HG03025 (cell line): ENCODE data around the gene EXOSC6.
A peak's percentile ranks its signal among the peaks of the same experiment; 100 is the strongest.
"Not testable (repeated sequence)": the region's sequence is repeated elsewhere in the genome, so short reads cannot be mapped to it uniquely, and the experiment has no call there.

ENCODE experiments used
- ATAC-seq: cut with Tn5 transposase; IDR thresholded peaks from one replicate; pipeline ENCODE4 v1.9.1; 2021; ENCODE audit warnings: mild to moderate bottlenecking, moderate library complexity; ENCODE audit not compliant: unreplicated experiment, low FRiP score

The EXOSC6 gene

DNA sequence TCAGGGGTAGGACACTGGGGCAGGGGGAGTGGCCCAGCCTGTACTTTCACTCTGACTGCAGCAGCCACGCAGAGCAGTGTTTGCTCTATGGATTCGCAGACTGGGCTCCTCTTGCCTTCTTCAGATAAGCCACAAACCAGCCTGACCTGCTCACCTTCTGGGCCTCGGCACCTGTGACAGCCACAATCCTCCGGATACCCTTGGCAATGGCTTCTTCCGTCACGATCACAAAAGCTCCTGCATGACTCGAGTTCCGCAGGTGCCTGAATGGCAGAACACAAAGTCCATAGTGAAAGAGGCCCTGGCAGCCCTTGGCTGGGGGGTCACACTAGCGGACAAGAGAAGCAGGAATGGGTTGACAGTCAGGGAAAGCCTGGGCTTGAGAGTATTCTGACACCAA, 3.8 kb upstream of the EXOSC6 start:
- ATAC-seq: no peak

DNA sequence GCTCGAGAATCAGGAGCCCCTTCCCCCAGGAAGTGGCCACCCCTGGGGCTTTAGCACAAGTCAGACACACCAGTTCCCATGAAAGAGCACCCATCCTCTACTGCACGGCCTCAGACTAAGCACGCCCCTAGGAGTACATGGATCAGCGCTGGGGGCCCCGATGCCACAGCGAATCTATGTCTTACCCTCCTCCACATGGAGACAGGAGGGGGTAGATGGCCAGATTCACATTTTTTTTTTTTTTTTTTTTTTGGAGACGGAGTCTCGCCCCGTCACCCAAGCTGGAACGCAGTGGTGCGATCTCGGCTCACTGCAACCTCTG, 3.2 kb upstream of the EXOSC6 start:
- no peak for ATAC-seq

DNA sequence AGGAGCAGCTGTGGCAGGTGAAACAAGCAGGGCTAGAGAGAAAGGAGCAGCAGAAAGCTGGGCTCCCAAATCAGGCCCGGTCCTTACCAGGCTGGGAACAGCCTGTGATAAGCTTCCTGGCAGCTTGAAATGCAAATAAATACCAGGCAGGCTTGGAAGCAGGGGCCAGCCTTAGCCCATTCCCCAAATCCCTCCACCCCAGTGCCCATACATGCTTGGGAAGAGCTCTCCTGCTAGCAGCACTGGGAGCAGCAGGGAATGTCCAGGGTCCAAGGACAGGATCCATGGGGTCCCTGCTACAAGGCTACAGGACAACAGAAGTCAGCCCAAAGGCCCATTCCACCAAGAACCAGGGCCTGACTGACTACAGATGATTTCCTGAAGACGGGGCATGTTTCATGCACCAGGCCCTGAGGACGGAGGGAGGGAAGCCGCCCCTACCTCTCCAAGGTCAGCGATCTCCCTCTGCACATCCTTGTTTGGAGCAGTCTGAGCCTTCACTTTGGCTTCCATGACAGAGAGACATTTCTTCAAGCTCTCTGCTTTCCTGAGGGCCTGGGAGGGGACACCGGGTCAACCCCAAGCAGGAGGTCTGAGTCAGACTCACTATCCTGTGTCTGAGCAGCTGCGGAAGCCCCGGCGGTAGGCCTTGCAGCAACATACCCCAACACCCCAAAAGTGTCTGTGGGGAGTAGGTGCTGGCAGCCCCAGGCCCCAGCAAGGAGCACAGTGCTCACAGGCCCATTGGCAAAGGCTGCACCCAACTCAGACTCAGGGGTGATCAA, 2.6 kb upstream of the EXOSC6 start:
- ATAC-seq: no peak

DNA sequence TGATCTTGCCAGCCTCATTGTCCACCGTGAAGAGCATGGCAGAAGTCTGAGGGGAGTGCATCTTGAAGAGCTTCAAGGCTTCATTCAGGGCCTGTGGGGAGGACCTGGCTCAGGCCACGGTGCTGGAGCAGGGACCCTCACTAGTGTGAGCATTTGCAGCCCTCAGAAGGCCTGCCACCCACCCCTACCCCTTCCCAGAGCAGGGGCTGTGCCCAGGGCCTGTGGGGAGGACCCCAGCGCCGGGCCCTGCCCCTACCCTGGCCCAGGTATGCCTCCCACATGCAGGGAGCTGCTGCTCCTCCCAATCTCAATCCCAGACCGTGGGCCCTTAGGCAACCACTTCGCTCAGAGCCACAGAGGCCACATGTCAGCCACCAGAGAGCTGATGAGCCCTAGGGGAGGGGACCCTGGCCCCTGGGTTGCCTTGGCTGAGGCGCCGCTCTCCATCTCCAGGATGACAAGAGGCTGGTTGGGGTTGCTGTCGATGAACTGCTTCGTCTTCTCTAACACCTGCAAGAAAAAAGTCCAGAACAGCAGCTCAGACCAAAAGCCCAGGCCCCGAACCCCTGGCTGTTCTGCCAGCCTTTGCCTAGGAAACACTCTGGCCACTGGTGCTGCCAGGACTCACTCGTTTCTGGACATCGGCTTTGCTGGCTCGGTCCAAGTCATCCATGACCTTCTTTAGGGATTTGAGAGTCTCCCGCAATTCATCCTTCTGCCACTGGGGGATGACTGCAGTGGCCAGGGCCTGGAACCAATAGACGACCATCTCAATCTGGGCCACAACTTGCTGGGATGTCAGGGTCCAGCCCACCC, 1.8 kb upstream of the EXOSC6 start:
- no peak for ATAC-seq

DNA sequence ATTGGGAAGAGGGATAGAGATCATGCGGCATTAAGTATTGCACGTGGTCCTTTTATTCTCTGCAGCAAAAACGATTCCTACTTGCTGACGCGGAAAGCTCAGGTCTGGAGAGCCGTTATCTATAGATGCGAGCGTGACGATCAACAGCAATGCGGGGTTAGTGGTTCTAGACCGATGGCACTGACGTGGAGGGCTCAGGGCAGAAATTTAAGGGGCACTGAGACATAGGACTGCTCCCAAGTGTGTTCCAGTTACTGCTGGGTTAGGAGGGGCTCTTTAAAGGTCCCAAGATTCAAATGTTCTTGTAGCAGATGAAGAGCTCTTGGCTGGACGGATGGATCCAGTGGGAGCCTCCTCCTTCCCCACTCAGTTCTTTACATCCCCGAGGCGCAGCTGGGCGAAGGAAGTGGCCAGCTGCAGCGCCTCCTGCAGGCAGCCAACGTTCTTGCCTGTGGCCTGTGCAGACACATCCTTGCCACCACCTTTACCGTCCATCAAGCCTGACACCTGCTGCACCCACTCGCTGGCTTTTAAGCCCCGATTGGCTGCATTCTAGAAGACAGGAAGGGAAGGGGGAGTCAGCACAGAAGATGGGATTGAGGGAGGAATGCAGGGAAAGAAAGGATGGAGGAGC, 732 bp upstream of the EXOSC6 start:
- ATAC-seq: no peak

DNA sequence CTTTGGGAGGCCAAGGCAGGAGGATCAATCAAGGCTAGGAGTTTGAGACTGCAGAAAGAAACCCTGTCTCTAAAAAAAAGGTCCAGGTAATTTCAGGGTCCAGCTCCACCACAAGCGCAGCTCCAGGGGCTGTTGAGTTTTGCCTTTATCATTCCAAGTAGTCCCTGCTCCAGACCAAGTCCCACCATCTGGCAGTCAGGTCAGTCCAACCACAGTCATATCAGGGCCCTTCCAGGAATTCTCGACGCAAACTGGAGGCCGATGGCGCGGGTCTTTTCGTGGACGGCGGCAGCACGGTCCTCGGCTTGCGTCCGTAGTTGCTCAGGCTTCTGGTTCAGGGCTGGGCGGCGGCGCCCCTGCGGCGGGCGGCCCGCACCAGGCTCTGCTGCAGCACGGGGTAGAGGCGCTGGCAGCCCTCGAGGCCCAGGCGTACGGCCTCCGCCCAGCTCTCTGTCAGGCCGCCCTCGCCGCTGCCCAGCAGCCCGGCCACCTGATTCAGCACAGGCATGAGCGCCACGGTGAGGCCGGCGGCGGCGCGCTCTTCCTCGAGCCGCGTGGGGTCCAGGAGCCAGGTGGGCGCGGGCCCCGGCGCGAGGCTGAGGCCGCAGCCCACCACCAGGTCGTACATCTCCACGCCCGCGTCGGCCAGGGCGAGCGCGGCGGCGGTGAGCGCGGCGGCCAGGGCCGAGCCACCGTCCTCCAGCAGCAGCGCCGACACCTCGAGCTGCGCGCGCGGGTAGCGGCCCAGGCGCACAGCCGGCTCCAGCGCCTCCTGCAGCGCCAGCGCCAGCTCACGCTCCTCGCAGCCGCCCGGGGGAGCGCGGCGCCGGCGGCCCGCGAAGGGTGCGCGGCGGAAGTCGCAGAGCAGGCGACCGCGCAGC, 752 bp downstream of the EXOSC6 start:
- ATAC-seq: peak; percentile 29

DNA sequence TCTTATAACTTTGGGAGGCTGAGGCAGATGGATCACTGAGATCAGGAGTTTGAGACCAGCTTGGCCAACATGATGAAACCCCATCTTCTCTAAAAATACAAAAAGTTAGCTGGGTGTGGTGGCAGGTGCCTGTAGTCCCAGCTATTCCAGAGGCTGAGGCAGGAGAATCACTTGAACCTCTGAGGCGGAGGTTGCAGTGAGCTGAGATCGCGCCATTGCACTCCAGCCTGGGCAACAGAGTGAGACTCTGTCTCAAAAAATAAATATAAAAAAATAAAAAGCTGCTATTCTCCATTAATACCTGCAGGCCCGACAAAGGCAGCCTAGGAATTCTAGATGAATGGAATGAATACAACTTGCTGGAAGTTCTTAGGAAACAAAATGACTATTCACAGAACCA, 2.0 kb downstream of the EXOSC6 start:
- ATAC-seq: not testable (repeated sequence)

DNA sequence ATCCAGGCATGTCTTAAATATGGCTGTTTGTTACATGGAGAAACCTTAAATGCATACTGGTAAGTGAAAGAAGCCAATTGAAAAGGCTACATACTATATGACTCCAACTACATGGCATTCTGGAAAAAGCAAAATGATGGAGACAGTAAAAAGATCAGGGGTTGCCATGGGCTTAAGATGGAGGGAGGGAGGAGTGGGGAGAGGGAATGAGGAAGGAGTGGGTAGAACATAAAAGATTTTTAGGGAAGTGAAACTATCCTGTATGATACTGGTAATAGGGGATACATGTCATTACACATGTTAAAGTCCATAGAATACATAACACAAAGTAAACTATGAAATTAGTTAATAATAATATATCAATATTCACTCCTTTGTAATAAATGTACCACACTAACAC, 13.0 kb downstream of the EXOSC6 start:
- ATAC-seq: not testable (repeated sequence)

DNA sequence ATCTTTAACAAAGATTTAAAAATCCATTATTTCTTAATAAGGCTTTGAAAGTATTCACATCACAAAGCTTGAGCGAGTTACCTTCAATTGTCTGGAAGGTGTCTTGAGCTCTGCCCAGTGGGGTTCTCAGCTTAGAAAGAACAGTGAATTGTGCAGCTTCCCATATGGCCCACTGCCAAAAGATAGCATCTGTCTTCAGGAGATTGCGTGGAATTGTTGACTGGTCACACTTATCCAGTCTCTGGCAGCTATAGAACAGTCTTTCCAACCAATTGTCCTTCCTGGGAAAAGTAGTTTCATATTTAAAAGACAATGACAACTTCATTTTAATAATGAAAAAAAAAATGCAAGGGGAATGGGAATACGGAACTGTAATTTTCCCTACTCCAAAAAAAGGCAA, 19.9 kb downstream of the EXOSC6 start:
- ATAC-seq: not testable (repeated sequence)

DNA sequence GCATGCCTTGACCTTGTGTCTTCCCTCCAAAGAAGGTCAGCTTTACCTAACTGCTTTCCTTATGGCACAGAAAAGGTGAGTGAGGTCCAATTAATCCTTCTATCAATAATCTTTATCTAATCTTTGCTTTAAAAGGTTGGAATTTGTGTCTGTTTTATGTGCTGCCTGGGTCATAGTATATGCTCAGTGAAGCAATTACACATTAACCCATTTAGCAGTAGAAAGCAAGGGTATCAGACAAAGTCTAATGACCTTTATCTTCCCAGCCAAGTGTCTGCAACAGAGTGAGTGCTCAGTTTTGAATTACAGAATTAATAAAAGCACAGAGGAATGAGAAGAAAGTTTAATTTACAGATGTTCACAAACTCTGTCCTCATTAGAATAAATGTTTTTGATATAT, 25.7 kb downstream of the EXOSC6 start:
- not testable (repeated sequence) for ATAC-seq

DNA sequence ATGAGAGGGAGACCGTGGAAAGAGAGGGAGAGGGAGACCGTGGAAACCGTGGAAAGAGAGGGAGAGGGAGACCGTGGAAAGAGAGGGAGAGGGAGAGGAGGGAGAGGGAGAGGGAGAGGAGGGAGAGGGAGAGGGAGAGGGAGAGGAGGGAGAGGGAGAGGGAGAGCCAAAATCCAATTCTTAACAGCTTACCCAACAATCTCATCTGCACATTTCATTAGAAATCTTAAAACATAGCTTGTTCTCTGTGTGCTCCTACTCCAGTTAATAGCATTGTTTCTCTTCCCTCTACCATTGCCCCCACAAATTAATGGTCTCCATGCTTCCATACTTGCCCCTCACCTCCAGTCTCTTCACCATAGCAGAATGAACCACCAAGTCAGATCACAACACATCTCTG, 26.3 kb downstream of the EXOSC6 start:
- not testable (repeated sequence) for ATAC-seq

DNA sequence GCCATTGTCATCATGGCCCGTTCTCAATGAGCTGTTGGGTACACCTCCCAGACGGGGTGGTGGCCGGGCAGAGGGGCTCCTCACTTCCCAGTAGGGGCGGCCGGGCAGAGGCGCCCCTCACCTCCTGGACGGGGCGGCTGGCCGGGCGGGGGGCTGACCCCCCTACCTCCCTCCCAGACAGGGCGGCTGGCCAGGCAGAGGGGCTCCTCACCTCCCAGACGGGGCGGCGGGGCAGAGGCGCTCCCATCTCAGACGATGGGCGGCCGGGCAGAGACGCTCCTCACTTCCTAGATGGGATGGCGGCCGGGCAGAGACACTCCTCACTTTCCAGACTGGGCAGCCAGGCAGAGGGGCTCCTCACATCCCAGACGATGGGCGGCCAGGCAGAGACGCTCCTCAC, 27.1 kb downstream of the EXOSC6 start:
- not testable (repeated sequence) for ATAC-seq

DNA sequence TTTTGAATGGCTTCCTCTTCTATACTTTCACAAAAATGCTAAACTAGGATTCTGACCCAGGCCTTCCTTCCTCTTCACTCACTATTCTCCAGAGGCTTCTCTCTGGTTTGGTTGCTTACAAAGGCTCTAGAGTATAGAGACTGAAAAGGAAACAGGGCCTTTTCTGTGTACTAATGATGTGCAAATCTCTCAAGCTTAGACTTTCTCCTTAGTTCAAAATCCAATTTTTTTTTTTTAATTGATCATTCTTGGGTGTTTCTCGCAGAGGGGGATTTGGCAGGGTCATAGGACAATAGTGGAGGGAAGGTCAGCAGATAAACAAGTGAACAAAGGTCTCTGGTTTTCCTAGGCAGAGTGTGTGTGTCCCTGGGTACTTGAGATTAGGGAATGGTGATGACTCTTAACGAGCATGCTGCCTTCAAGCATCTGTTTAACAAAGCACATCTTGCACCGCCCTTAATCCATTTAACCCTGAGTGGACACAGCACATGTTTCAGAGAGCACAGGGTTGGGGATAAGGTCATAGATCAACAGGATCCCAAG, 27.7 kb downstream of the EXOSC6 start:
- not testable (repeated sequence) for ATAC-seq

DNA sequence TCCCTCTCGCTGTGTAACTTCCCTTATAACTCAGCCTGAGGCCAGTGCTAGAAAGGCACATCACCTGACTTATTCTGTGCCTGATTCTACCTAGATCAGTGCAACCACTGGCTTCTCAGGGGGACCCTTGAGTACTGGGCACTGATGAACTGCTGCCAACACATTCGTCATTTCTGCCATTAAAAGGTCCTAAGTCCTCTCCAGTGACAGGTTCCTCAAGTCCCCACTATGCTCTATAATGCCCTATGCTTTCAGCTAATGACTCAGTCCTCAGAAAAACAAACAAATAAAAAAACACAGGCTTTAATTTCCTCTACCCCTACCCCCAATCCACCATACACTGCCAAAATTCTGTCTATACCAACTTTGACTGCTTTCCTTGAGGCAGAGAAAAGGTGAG, 28.5 kb downstream of the EXOSC6 start:
- not testable (repeated sequence) for ATAC-seq

DNA sequence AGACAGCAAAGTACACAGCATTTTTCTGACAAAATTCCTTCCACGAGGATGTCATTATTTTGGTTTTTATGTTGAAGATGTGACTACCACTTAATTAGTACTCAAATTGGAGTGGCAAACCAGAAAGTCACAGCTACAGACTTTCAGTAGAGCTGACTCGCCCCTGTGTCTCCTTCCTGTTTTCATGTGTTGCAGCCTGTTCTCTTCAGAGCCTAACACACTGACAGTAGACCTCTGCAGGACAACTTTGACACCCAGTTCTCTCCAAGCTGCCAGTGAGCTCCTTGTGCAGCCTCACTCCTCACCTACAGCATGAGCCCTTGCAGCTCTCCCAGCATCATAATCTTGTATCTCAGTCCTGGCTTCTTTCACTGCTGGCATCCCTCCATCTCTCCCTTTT, 29.2 kb downstream of the EXOSC6 start:
- not testable (repeated sequence) for ATAC-seq

DNA sequence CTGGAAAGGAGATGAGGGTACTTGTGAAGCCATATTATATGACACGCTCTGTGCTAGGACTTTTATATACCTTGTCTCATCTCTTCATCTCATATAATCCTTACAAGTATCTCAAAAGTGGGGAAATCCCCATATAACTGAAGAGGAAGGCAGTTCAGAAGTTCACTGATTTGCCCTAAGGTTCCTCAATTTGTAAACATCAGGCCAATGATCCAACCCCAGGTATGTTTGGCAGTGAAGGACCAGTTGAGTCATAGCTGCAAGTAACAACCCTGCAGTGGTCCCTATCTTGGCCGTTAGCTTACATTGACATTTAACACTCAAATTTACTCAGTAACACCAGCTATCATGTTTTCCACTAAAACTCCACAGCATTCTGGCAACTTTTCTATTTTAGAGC, 33.2 kb downstream of the EXOSC6 start:
- not testable (repeated sequence) for ATAC-seq

DNA sequence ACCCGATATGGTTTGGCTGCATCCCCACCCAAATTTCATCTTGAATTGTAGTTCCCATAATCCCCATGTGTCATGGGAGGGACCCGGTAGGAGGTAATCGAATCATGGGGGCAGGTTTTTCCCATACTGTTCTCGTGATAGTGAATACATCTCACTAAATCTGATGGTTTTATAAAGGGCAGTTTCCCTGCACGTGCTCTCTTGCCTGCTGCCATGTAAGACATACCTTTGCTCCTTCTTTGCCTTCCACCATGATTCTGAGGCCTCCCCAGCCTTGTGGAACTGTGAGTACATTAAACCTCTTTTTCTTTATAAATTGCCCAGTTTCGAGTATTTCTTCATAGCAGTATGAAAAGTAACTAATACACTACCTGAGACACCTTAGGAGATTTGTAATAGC, 45.4 kb downstream of the EXOSC6 start:
- not testable (repeated sequence) for ATAC-seq

DNA sequence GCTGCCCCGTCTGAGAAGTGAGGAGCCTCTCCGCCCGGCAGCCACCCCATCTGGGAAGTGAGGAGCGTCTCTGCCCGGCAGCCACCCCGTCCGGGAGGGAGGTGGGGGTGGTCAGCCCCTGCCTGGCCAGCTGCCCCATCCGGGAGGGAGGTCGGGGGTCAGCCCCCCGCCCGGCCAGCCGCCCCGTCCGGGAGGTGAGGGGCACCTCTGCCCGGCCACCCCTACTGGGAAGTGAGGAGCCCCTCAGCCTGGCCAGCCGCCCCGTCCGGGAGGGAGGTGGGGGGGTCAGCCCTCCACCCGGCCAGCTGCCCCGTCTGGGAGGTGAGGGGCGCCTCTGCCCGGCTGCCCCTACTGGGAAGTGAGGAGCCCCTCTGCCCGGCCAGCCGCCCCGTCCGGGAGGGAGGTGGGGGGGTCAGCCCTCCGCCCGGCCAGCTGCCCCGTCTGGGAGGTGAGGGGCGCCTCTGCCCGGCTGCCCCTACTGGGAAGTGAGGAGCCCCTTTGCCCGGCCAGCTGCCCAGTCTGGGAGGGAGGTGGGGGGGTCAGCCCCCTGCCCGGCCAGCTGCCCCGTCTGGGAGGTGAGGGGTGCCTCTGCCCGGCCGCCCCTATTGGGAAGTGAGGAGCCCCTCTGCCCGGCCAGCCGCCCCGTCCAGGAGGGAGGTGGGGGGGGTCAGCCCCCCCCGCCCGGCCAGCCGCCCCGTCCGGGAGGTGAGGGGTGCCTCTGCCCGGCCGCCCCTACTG, 46.9 kb downstream of the EXOSC6 start:
- ATAC-seq: not testable (repeated sequence)

DNA sequence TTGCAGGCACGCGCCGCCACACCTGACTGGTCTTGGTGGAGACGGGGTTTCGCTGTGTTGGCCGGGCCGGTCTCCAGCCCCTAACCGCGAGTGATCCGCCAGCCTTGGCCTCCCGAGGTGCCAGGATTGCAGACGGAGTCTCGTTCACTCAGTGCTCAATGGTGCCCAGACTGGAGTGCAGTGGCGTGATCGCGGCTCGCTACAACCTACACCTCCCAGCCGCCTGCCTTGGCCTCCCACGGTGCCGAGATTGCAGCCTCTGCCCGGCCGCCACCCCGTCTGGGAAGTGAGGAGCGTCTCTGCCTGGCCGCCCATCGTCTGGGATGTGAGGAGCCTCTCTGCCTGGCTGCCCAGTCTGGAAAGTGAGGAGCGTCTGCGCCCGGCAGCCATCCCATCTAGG, 47.7 kb downstream of the EXOSC6 start:
- ATAC-seq: not testable (repeated sequence)
